Prostate gland (tissue), 2 donors: ENCODE measurements around the gene MTMR4.

Experiments used
- CTCF ChIP-seq, 4 experiments: fragments of 200-600 bp in 2 of 4; fragments of 450-650 bp in 2 of 4; sonication (generic) in 2 of 4; IDR thresholded peaks; 1 replicate in 3 of 4; 2 replicates in 1 of 4; pipeline ENCODE4 v1.5.1; 2016 to 2019; ENCODE audit warnings: antibody characterized with exemption in 4 of 4, mild to moderate bottlenecking in 2 of 4, moderate library complexity in 2 of 4
- POLR2A ChIP-seq: fragments of 450-650 bp; IDR thresholded peaks from one replicate; pipeline ENCODE4 v1.6.1; 2016; ENCODE audit warnings: antibody characterized with exemption, mild to moderate bottlenecking
- POLR2AphosphoS5 ChIP-seq: sonication (generic); formaldehyde crosslinking; IDR thresholded peaks from one replicate; pipeline ENCODE4 v1.6.1; 2017; ENCODE audit warnings: antibody characterized with exemption

DNA sequence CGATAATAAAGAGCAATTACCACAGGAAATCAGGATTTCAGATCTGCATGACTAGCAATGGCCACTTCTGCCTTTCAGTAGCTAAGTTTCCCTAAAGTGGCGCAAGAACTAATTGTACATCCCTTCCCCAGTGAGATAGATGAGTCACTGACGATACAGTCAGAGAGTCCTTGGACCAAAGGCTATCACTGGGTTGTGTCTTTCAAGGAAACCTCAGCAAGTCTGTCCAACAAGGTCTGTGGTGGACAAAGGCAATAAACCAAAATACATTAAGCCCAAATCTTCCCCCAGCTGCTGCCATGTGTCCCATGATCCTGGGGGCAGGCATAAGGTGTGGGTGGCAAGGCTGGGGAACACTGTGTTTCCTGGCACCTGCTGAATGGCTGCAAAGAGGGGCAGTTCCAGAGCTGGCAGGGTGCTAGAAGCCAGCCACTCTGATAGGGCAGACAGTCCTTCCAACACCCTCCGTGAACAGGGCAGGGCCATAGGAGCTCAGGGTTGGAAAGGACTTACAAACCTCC, 20.5 kb upstream of the MTMR4 start:
- TF ChIP-seq CTCF (IDR thresholded peaks at IDR 0.05): no peak
- no peak for TF ChIP-seq POLR2AphosphoS5
- TF ChIP-seq POLR2A: no peak
